MM.1S (cell line): ENCODE results near the gene S100B.

Experiments used
- DNase-seq: peaks from one replicate; pipeline ENCODE4 v3.0.0-alpha.2; 2015
- H2AFZ ChIP-seq: fragments of 300-600 bp; sonication (generic); 2 replicates; pipeline ENCODE4 v1.6.0; 2016; ENCODE audit warnings: antibody characterized with exemption, low read length
- H3F3A ChIP-seq: fragments of 300-600 bp; sonication (generic); 2 replicates; pipeline ENCODE4 v1.6.1; 2016; ENCODE audit warnings: mild to moderate bottlenecking, antibody characterized with exemption, low read length, moderate library complexity, mixed read lengths; ENCODE audit not compliant: insufficient read depth
- H3K27ac ChIP-seq: fragments of 300-600 bp; sonication (generic); 2 replicates; pipeline ENCODE4 v1.5.1; 2016; ENCODE audit warnings: mild to moderate bottlenecking, low read length
- H3K27me3 ChIP-seq: fragments of 300-600 bp; sonication (generic); replicated peaks from 2 replicates; pipeline ENCODE4 v1.6.0; 2016; ENCODE audit warnings: low read length; ENCODE audit not compliant: insufficient read depth
- H3K36me3 ChIP-seq: fragments of 300-600 bp; sonication (generic); replicated peaks from 2 replicates; pipeline ENCODE4 v1.6.1; 2016; ENCODE audit warnings: mild to moderate bottlenecking, low read length, mixed read lengths; ENCODE audit not compliant: insufficient read depth
- H3K4me1 ChIP-seq: fragments of 300-600 bp; sonication (generic); 2 replicates; pipeline ENCODE4 v1.6.1; 2016; ENCODE audit warnings: low read length, mixed read lengths
- H3K4me2 ChIP-seq: fragments of 300-600 bp; sonication (generic); 2 replicates; pipeline ENCODE4 v1.6.0; 2016; ENCODE audit warnings: low read depth, low read length
- H3K4me3 ChIP-seq: fragments of 300-600 bp; sonication (generic); 2 replicates; pipeline ENCODE4 v1.5.1; 2016; ENCODE audit warnings: low read length, mixed read lengths
- H3K79me2 ChIP-seq: fragments of 300-600 bp; sonication (generic); 2 replicates; pipeline ENCODE4 v1.6.1; 2016; ENCODE audit warnings: mixed run types, low read length, mixed read lengths
- H3K9ac ChIP-seq: fragments of 300-600 bp; sonication (generic); 2 replicates; pipeline ENCODE4 v1.6.1; 2016; ENCODE audit warnings: low read length, mixed read lengths
- H3K9me2 ChIP-seq: fragments of 300-600 bp; sonication (generic); replicated peaks from 2 replicates; pipeline ENCODE4 v1.6.1; 2016; ENCODE audit warnings: mild to moderate bottlenecking, low read length, mixed read lengths; ENCODE audit not compliant: insufficient read depth
- H3K9me3 ChIP-seq: fragments of 300-600 bp; sonication (generic); replicated peaks from 2 replicates; pipeline ENCODE4 v1.6.1; 2016; ENCODE audit warnings: mild to moderate bottlenecking, low read length, mixed read lengths; ENCODE audit not compliant: insufficient read depth
- H4K20me1 ChIP-seq: fragments of 300-600 bp; sonication (generic); 2 replicates; pipeline ENCODE4 v1.6.1; 2016; ENCODE audit warnings: mild to moderate bottlenecking, low read length, moderate library complexity, mixed read lengths; ENCODE audit not compliant: insufficient read depth
- EZH2 ChIP-seq: fragments of 300-600 bp; sonication (generic); optimal IDR thresholded peaks from 2 replicates; pipeline ENCODE3; 2017; ENCODE audit warnings: low read depth, mild to moderate bottlenecking, antibody characterized with exemption, low read length, mixed read lengths
- EZH2phosphoT487 ChIP-seq: fragments of 300-600 bp; sonication (generic); IDR thresholded peaks from 2 replicates; pipeline ENCODE4 v1.6.1; 2018; ENCODE audit warnings: antibody characterized with exemption, low read length
- TF ChIP-seq, protein P1 (sequence below): fragments of 300-600 bp; sonication (generic); IDR thresholded peaks from 2 replicates; pipeline ENCODE4 v1.5.1; 2016; ENCODE audit warnings: antibody characterized with exemption, low read length, mixed read lengths

S100B gene

DNA sequence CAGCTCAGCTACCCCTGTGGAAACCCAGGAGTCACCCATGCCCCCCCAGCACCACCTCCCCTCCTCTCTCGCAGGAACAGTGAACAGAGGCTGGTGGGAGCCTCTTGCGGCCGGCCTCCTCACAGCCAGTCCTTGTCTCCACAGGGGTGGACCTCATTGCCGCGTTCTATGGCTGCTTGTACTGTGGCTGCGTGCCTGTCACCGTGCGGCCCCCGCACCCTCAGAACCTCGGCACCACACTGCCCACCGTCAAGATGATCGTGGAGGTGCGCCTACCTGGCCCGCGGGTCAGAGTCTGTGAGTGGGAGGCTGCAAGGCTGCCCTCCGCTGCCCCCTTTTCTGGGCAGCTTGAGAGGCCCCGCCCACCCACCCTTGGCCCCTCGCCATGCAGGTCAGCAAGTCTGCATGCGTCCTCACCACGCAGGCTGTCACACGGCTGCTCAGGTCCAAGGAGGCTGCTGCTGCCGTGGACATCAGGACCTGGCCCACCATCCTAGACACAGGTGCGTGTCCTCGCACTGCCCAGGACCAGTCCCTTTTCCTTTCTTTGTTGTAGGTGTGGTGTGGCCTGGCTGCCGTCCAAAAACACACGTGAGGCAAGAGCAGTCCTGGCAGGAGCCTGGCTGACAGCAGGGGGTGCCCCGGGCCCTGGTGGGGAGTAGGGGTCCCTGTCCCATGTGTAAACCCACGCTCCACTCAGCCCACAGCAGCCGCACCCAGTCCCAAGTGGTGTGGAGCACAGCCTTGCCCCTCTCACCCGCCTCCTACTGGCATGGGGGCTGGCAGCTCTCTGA is 50.3 kb downstream of the S100B start:
- H3K27me3 ChIP-seq = no peaks in the 10 kb centered on the region
- no peaks in the 10 kb centered on the region for H4K20me1 ChIP-seq
- H3K9ac ChIP-seq = no peak overlapping the region
- no peaks in the 10 kb centered on the region for H3K9me2 ChIP-seq
- no peak overlapping the region for H3K27ac ChIP-seq
- no peak overlapping the region for H2AFZ ChIP-seq
- H3K79me2 ChIP-seq = no peaks in the 10 kb centered on the region
- H3K4me2 ChIP-seq = no peak overlapping the region
- no peak overlapping the region for H3K4me3 ChIP-seq
- TF ChIP-seq, protein P1, sequence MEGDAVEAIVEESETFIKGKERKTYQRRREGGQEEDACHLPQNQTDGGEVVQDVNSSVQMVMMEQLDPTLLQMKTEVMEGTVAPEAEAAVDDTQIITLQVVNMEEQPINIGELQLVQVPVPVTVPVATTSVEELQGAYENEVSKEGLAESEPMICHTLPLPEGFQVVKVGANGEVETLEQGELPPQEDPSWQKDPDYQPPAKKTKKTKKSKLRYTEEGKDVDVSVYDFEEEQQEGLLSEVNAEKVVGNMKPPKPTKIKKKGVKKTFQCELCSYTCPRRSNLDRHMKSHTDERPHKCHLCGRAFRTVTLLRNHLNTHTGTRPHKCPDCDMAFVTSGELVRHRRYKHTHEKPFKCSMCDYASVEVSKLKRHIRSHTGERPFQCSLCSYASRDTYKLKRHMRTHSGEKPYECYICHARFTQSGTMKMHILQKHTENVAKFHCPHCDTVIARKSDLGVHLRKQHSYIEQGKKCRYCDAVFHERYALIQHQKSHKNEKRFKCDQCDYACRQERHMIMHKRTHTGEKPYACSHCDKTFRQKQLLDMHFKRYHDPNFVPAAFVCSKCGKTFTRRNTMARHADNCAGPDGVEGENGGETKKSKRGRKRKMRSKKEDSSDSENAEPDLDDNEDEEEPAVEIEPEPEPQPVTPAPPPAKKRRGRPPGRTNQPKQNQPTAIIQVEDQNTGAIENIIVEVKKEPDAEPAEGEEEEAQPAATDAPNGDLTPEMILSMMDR = no peak
- no peak for TF ChIP-seq EZH2
- TF ChIP-seq EZH2phosphoT487 = no peak
- H3K36me3 ChIP-seq = no peaks in the 10 kb centered on the region
- H3K9me3 ChIP-seq = no peaks in the 10 kb centered on the region
- H3K4me1 ChIP-seq = no peaks in the 10 kb centered on the region
- DNase-seq = no peak
- H3F3A ChIP-seq = no peaks in the 10 kb centered on the region

DNA sequence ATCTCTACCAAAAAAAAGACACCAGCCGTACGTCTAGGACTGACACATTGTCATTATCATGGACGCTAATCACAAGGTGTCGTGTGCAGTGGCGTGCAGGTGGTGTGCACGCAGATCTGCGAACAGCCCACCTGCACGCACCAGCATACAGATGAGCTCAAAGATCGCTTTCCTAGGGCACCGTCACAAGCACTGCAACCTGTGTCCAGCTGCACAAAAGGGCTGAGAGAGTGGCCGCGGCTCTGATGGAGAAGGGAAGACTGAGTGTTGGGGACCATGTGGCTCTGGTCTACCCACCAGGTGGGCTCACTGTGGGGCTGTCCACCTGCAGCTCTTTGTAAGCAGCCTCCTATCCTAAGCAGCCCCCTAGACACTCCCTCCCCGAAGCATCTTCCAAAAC is 50.9 kb downstream of the S100B start:
- H3K4me1 ChIP-seq = no peaks in the 10 kb centered on the region
- no peaks in the 10 kb centered on the region for H3K27me3 ChIP-seq
- no peaks in the 10 kb centered on the region for H3K79me2 ChIP-seq
- no peak overlapping the region for H3K4me3 ChIP-seq
- H3K9me2 ChIP-seq = no peaks in the 10 kb centered on the region
- H3K9ac ChIP-seq = no peak overlapping the region
- TF ChIP-seq EZH2 = no peak
- TF ChIP-seq, protein P1 = no peak
- no peak for TF ChIP-seq EZH2phosphoT487
- no peaks in the 10 kb centered on the region for H3K36me3 ChIP-seq
- no peak overlapping the region for H2AFZ ChIP-seq
- H3F3A ChIP-seq = no peaks in the 10 kb centered on the region
- H3K27ac ChIP-seq = no peak overlapping the region
- H3K9me3 ChIP-seq = no peaks in the 10 kb centered on the region
- H4K20me1 ChIP-seq = no peaks in the 10 kb centered on the region
- no peak for DNase-seq
- H3K4me2 ChIP-seq = no peak overlapping the region

DNA sequence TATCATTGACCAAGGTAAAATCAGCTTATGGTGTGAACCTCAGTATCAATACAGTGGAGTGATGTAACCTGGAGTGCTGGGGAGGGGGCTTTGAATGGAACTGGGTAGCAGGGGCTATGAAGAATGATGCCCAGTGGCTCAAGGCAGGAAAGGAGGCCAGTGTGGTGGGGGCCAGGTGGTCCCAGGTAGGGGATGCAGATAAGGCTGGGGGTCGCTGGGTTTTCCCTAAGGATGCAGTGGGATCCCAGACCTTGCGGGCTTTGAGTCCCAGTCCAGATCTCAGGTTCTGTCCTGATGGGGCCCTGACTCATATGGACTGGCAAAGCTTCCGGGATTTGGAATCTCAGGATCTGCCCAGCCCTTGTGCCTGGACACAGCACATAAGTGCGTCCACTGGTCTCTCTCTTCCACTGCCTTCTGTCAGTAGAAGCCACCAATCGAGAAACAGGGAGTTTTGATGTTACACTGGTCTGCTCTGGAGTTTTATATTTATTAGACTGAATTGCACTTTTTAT is 52.0 kb downstream of the S100B start:
- TF ChIP-seq, protein P1 = no peak
- no peak for TF ChIP-seq EZH2
- no peak for TF ChIP-seq EZH2phosphoT487
- no peaks in the 10 kb centered on the region for H3K9me3 ChIP-seq
- no peaks in the 10 kb centered on the region for H3K27me3 ChIP-seq
- no peak overlapping the region for H3K9ac ChIP-seq
- H3K4me1 ChIP-seq = no peaks in the 10 kb centered on the region
- H3K36me3 ChIP-seq = no peaks in the 10 kb centered on the region
- no peak overlapping the region for H3K27ac ChIP-seq
- no peak overlapping the region for H3K4me3 ChIP-seq
- no peaks in the 10 kb centered on the region for H4K20me1 ChIP-seq
- no peaks in the 10 kb centered on the region for H3F3A ChIP-seq
- H3K9me2 ChIP-seq = no peaks in the 10 kb centered on the region
- H2AFZ ChIP-seq = no peak overlapping the region
- H3K79me2 ChIP-seq = no peaks in the 10 kb centered on the region
- no peak overlapping the region for H3K4me2 ChIP-seq
- DNase-seq = no peak
